Amniotic epithelial cell (primary cell): ENCODE measurements around the gene CACNA1C.
"Not testable (repeated sequence)": the region's sequence is repeated elsewhere in the genome, so short reads cannot be mapped to it uniquely, and the experiment has no call there.

Experiments
- DNase-seq: peaks from one replicate; pipeline ENCODE4 v3.0.0-alpha.2; 2010; ENCODE audit warnings: low read depth

Gene CACNA1C

DNA sequence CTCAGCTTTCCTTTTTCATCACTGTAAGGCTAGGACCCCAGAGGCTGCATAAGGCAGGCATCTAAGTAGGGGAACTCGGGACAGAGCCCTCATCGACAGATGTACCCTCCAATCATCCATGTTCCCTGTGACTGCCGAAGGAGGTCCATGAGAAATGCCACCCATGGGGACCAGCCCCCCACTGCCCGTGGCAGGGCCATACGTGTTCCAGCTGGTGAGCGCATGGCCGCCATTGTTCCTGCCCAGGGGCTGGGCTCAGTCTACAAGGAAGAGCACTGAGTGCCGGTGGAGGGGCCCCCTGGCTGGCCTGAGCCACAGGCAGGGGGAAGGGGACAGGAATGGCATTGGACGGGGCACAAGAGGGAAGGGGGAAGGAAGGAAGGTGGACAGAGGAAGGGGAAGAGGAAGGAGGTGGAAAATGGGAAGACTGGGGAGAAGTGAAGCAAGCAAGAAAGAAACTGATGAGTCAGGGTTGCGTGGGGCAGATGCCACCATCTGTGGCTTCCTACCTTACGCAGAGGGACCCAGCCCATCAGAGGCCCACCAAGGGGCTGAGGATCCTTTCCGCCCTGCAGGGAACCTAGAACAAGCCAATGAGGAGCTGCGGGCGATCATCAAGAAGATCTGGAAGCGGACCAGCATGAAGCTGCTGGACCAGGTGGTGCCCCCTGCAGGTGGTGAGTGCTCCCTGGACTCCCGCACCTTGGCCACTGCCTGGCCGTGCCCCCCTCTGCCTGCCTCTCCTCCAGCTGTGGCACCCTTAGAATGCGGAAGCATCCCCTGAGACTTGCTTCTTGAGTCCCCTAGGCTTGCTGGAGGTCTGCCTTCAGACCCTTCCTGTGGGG lies 621.4 kb downstream of the CACNA1C start:
- no peak for DNase-seq

GRCh38 chr12:2675776-2676175 lies 623.0 kb downstream of the CACNA1C start:
- DNase-seq = no peak

GRCh38 chr12:2677142-2677880 lies 624.5 kb downstream of the CACNA1C start:
- DNase-seq = no peak

- DNase-seq = no peak
Measured at GRCh38 chr12:2678426-2678825, 625.6 kb downstream of the CACNA1C start.

DNA sequence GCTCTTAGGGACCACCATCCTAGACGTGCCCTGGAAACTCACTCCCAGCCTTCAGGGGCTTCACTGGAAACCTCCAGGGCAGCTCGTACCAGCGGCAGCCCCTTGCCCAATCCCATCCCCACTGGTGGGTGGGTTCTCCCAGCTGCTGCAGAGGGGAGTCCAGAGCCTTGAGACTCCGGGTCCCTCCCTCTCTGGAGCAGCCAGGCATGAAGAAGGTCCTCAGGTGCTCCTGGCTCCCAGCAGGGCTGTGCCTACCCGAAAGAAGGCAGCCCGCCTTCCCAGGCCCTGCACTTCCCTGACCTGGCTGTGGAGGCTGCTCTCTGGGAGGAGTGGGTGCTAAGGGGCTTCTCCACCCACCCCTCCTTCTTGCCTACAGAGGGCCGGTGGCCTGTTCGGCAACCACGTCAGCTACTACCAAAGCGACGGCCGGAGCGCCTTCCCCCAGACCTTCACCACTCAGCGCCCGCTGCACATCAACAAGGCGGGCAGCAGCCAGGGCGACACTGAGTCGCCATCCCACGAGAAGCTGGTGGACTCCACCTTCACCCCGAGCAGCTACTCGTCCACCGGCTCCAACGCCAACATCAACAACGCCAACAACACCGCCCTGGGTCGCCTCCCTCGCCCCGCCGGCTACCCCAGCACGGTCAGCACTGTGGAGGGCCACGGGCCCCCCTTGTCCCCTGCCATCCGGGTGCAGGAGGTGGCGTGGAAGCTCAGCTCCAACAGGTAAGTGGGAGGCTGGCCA lies 626.5 kb downstream of the CACNA1C start:
- no peak for DNase-seq

GRCh38 chr12:2679816-2680675 lies 627.3 kb downstream of the CACNA1C start:
- DNase-seq = no peak

DNA sequence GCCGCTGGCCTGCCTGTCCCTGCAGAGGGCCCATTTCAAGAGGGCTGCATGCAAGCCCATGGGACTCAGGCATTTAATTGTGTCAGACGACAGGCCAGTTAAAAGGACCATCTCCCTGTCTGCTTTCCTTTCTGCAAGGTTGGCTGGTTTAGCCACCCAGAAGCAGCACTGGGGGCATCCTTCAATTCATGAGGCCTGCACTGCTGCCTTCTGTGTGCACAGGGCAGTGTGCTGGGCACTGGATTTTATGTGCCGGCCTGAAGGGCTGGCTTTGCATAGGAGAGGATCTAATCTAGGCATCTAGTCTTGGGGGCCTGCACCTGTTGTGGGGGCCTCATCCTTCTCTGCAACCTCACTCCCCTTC lies 627.9 kb downstream of the CACNA1C start:
- DNase-seq = no peak

- DNase-seq = no peak
Measured at GRCh38 chr12:2681450-2682205, 628.8 kb downstream of the CACNA1C start.

- peak; percentile 59 for DNase-seq
Measured at GRCh38 chr12:2682296-2683251, 629.8 kb downstream of the CACNA1C start.

DNA sequence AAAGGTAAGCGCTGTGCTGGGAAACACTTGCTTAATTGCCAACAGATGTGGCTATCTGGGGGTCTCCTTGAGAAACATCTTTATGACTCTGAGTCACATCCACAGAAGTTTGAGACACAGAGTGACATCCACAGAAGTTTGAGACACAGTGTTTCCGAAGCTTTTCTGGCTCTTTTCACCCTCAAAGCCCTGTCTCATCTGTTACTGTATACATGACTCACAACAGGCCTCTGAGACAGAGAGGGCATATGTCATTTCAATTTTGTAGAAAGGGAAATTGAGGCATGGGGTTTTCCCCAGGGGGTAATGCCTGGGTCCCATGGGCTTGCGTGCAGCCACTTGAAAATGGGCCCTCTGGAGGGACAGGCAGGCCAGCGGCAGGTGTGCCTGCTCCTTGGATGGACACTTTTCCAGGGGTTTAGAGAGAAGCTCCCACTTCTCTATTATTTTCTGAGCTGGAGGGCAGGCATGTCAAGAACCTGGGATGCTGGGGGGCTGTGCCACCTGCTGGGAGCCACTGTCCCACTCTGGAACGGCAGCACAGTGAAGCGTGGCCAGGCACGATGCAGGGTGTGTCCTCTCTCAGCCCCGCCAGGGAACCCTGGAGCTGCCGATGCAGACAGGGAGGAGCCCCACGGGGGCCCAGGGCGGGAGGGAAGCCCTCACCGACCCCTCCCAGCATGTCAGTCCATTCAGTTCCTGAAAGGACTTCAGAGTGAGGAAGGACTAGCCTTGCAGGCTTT lies 630.7 kb downstream of the CACNA1C start:
- DNase-seq = no peak

- DNase-seq = not testable (repeated sequence)
Measured at GRCh38 chr12:2684026-2684325, 631.2 kb downstream of the CACNA1C start.

GRCh38 chr12:2685620-2686279 lies 633.0 kb downstream of the CACNA1C start:
- peak; percentile 3 for DNase-seq

DNA sequence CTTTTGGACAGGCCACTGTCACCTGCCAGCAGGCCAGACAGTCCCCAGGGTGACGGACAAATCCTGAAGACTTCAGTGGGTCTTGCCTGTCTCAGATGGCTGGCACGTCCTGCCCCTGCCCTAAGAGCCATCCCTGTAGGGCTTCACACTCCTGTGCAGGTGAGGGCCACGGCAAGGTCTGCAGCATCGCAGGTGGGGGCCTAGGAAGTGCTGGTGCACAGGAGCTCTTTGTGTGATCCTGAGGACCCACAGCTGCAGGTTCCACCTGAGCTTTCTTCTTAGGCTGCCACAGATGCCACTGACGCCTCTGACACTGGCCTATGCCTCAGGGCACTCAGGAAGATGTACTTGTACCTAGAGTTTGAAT lies 633.5 kb downstream of the CACNA1C start:
- DNase-seq = no peak

DNA sequence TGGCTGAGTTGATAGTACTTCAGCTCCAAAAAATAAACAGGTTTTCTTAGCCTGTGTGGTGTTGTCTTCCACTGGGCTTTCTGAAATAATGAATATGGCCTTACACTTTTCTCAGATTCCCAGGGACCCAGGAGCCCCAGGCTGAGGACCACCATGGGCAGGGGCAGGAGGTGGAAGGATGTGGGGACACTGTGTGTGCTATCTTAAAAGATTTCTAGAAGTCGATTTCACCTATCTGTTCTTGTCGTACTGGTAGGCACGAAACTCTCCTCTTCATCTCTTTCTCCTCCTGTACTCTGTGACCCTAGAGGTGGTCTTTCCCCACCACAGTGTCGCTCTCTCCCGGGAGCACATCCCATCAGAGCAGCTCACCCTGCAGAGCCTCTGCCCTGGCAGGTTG lies 634.3 kb downstream of the CACNA1C start:
- DNase-seq = no peak

- DNase-seq = no peak
Measured at GRCh38 chr12:2687726-2688125, 634.9 kb downstream of the CACNA1C start.

DNA sequence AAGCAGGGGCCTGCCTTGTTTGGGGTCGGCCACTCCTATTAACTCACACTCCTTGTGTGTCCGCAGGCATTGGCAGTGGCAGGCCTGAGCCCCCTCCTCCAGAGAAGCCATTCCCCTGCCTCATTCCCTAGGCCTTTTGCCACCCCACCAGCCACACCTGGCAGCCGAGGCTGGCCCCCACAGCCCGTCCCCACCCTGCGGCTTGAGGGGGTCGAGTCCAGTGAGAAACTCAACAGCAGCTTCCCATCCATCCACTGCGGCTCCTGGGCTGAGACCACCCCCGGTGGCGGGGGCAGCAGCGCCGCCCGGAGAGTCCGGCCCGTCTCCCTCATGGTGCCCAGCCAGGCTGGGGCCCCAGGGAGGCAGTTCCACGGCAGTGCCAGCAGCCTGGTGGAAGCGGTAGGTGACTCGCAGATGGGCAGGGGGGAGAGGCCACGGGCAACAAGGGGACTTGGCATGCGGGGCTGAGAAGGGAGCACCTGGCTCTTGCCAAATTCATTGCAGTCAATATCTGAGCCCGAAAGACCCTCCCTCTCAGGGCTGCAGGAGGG lies 635.7 kb downstream of the CACNA1C start:
- DNase-seq = no peak

GRCh38 chr12:2689393-2689792 lies 636.6 kb downstream of the CACNA1C start:
- DNase-seq = no peak

DNA sequence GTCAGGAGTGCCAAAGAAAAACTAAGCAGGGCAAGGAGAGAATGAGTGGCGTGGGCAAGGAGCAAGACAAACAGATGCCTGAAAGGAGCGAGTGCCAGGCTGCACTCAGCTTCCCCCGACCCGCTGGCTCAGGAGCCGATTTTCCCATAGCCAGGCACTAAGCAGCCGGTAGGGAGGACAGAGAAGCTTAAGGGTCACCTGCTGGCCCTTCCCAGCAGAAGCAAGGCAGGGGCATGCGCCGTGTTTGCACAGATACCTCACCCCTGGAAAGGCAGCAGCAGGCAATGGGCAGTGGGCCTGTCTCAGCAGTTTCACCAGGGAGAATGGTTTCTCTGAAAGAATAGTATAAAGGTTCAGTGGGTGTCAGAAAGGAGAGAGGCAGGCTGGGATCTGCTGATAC lies 637.1 kb downstream of the CACNA1C start:
- DNase-seq = no peak
